Naive thymus-derived CD4-positive, alpha-beta T cell (primary cell): ENCODE data around the gene ACSF3. TPM values are rescaled to one million over a fixed set of nuclear protein-coding genes. Genes with fewer than 3 reads are reported as not detected.

Source experiments
- ATAC-seq: fragments of 150-1000 bp; cut with Tn5 transposase; 2 replicates; pipeline ENCODE4 v1.10.0; 2021; ENCODE audit warnings: mild to moderate bottlenecking, moderate library complexity
- CTCF ChIA-PET: fragments of 350-600 bp; sonication (Branson Sonifier 250); formaldehyde crosslinking; loops from one replicate; lab custom pipeline; 2021; ENCODE audit warnings: antibody characterized with exemption; lab: Charles Lee
- POLR2A ChIA-PET: fragments of 350-600 bp; sonication (Branson Sonifier 250); formaldehyde crosslinking; loops from one replicate; lab custom pipeline; 2021; ENCODE audit warnings: antibody characterized with exemption, inconsistent platforms; lab: Charles Lee
- DNase-seq, 9 donors: peaks; one replicate each; pipeline versions ENCODE4 v3.0.0 to v3.0.0-alpha.2; 2020 to 2022; ENCODE audit warnings: mixed read lengths in 1 of 9
- H3K27ac ChIP-seq: one replicate; pipeline ENCODE4 v1.7.0; 2013; ENCODE audit warnings: mild to moderate bottlenecking, low read depth, low read length, moderate library complexity
- H3K27me3 ChIP-seq, 2 donors: one replicate each; pipeline ENCODE4 v1.7.0; 2013; ENCODE audit warnings: low read length in 2 of 2, mild to moderate bottlenecking in 2 of 2, moderate library complexity in 2 of 2; ENCODE audit not compliant: control insufficient read depth in 2 of 2, insufficient read depth in 2 of 2
- H3K36me3 ChIP-seq, 3 experiments: 1 replicate in 2 of 3; 2 replicates in 1 of 3; pipeline ENCODE4 v1.7.0; 2013; ENCODE audit warnings: low read length in 3 of 3, mild to moderate bottlenecking in 3 of 3, moderate library complexity in 1 of 3; ENCODE audit not compliant: insufficient read depth in 3 of 3, control insufficient read depth in 2 of 3
- H3K4me1 ChIP-seq, 2 donors: one replicate each; pipeline ENCODE4 v1.7.0; 2013; ENCODE audit warnings: low read length in 2 of 2, mild to moderate bottlenecking in 2 of 2, moderate library complexity in 1 of 2; ENCODE audit not compliant: control insufficient read depth in 2 of 2, insufficient read depth in 2 of 2
- H3K4me3 ChIP-seq: 2 replicates; pipeline ENCODE4 v1.7.0; 2013; ENCODE audit warnings: mild to moderate bottlenecking, low read length
- H3K9me3 ChIP-seq, 3 experiments: 1 replicate in 2 of 3; 2 replicates in 1 of 3; pipeline ENCODE4 v1.7.0; 2013; ENCODE audit warnings: low read length in 3 of 3; ENCODE audit not compliant: control insufficient read depth in 2 of 3
- H3K27ac Mint-ChIP-seq, 9 donors: one replicate each; pipeline ENCODE4 v1.8.0; 2020 to 2022; ENCODE audit warnings: mixed read lengths in 9 of 9, mild to moderate bottlenecking in 8 of 9, moderate library complexity in 5 of 9, inconsistent platforms in 2 of 9
- H3K27me3 Mint-ChIP-seq, 5 donors: one replicate each; pipeline ENCODE4 v1.8.0; 2021 to 2022; ENCODE audit warnings: mixed read lengths in 5 of 5, mild to moderate bottlenecking in 1 of 5
- H3K36me3 Mint-ChIP-seq, 5 donors: one replicate each; pipeline ENCODE4 v1.8.0; 2020 to 2022; ENCODE audit warnings: mixed read lengths in 5 of 5, mild to moderate bottlenecking in 3 of 5, inconsistent platforms in 1 of 5
- H3K4me1 Mint-ChIP-seq, 7 donors: one replicate each; pipeline ENCODE4 v1.8.0; 2020 to 2022; ENCODE audit warnings: mixed read lengths in 7 of 7, mild to moderate bottlenecking in 3 of 7, inconsistent platforms in 1 of 7
- H3K4me3 Mint-ChIP-seq, 10 donors: one replicate each; pipeline ENCODE4 v1.8.0; 2020 to 2022; ENCODE audit warnings: mild to moderate bottlenecking in 10 of 10, mixed read lengths in 10 of 10, moderate library complexity in 6 of 10, inconsistent platforms in 2 of 10
- H3K9me3 Mint-ChIP-seq, 11 donors: one replicate each; pipeline ENCODE4 v1.8.0; 2020 to 2022; ENCODE audit warnings: mixed read lengths in 11 of 11, mild to moderate bottlenecking in 4 of 11, inconsistent platforms in 1 of 11, moderate library complexity in 1 of 11
- intact Hi-C, 2 donors: fragments of 100-400 bp; cut with micrococcal nuclease; formaldehyde crosslinking; loops; one replicate each; pipeline ENCODE4 v1.15.1; 2023
- polyA plus RNA-seq, 2 donors: library from polyadenylated mRNA; unstranded; fragments of 300-500 nt; fragmentation: Illumina TruSeq; gene quantifications; one replicate each; pipeline ENCODE4 v1.2.3, GENCODE V29; 2021
- total RNA-seq, 6 experiments: library from RNA in 5 of 6; stranded (reverse) in 5 of 6; gene quantifications; 1 replicate in 5 of 6; 2 replicates in 1 of 6; pipeline ENCODE4 v1.2.3 and lab custom pipeline; 2021 to 2026

ACSF3 gene
- total and polyA plus RNA-seq, 7 experiments from 2014 or later, result 26.2 to 84.1 (median 68.5) TPM

- H3K4me1 Mint-ChIP-seq, result peaks cover 0 to 3% (median 0%) of the 10 kb centered on the region in 7 donors
- Histone ChIP-seq H3K36me3 (no peaks in the 10 kb centered on the region), H3K27ac (no peak overlapping the region), H3K27me3 (no peaks in the 10 kb centered on the region), H3K4me3 (no peak overlapping the region), H3K4me1 (no peaks in the 10 kb centered on the region), H3K9me3 (no peaks in the 10 kb centered on the region)
- intact Hi-C loops, result no loop called here
- H3K9me3 Mint-ChIP-seq, result peaks cover 0 to 14% (median 0%) of the 10 kb centered on the region in 11 donors
- POLR2A ChIA-PET, result no interaction called here
- H3K4me3 Mint-ChIP-seq, result no peak overlapping the region
- H3K27me3 Mint-ChIP-seq, result no peaks in the 10 kb centered on the region
- CTCF ChIA-PET, result no interaction called here
- DNase-seq, result no peak
- peaks cover 0 to 3% (median 0%) of the 10 kb centered on the region in 5 donors for H3K36me3 Mint-ChIP-seq
- no peak for ATAC-seq
- no peak overlapping the region for H3K27ac Mint-ChIP-seq
These were observed 14.1 kb upstream of the ACSF3 start for GRCh38 chr16:89079434-89079980.

GRCh38 chr16:89080196-89080853 lies 13.3 kb upstream of the ACSF3 start:
- Mint-ChIP-seq H3K4me3 (no peak overlapping the region), H3K36me3 (peaks cover 0 to 3% (median 0%) of the 10 kb centered on the region in 5 donors), H3K9me3 (peaks cover 0 to 14% (median 0%) of the 10 kb centered on the region in 11 donors), H3K27me3 (no peaks in the 10 kb centered on the region), H3K27ac (no peak overlapping the region), H3K4me1 (peaks cover 0 to 9% (median 0%) of the 10 kb centered on the region in 7 donors)
- Histone ChIP-seq H3K27me3 (no peaks in the 10 kb centered on the region), H3K27ac (no peak overlapping the region), H3K4me3 (no peak overlapping the region), H3K9me3 (no peaks in the 10 kb centered on the region), H3K36me3 (no peaks in the 10 kb centered on the region), H3K4me1 (no peaks in the 10 kb centered on the region)
- DNase-seq, result no peak
- ATAC-seq, result no peak
- intact Hi-C loops, result no loop called here
- ChIA-PET CTCF (no interaction called here), POLR2A (no interaction called here)

- no peak overlapping the region for H3K4me3 Mint-ChIP-seq
- Histone ChIP-seq H3K9me3 (no peaks in the 10 kb centered on the region), H3K27me3 (no peaks in the 10 kb centered on the region), H3K27ac (no peak overlapping the region), H3K4me3 (no peak overlapping the region), H3K36me3 (no peaks in the 10 kb centered on the region), H3K4me1 (no peaks in the 10 kb centered on the region)
- H3K36me3 Mint-ChIP-seq, result no peaks in the 10 kb centered on the region
- ChIA-PET CTCF (no interaction called here), POLR2A (no interaction called here)
- no peaks in the 10 kb centered on the region for H3K27me3 Mint-ChIP-seq
- ATAC-seq (no peak), DNase-seq (no peak)
- H3K27ac Mint-ChIP-seq, result peak overlapping the region in 1 of 9 donors; percentile 45
- H3K4me1 Mint-ChIP-seq, result peaks cover 0 to 9% (median 0%) of the 10 kb centered on the region in 7 donors
- H3K9me3 Mint-ChIP-seq, result peaks cover 0 to 3% (median 0%) of the 10 kb centered on the region in 11 donors
- intact Hi-C loops, result no loop called here
These were observed 12.1 kb upstream of the ACSF3 start for GRCh38 chr16:89081556-89081955.

- CTCF ChIA-PET, result no interaction called here
- Mint-ChIP-seq H3K27ac (peak overlapping the region in 5 of 9 donors; percentile 45 to 83 (median 76)), H3K9me3 (peaks cover 0 to 3% (median 0%) of the 10 kb centered on the region in 11 donors), H3K27me3 (peaks cover 0 to 5% (median 0%) of the 10 kb centered on the region in 5 donors), H3K36me3 (no peaks in the 10 kb centered on the region), H3K4me1 (peaks cover 0 to 9% (median 0%) of the 10 kb centered on the region in 7 donors), H3K4me3 (peak overlapping the region in 6 of 10 donors; percentile 5 to 61 (median 32))
- Histone ChIP-seq H3K27me3 (peaks cover 0 to 3% of the 10 kb centered on the region in 2 donors), H3K36me3 (no peaks in the 10 kb centered on the region), H3K9me3 (no peaks in the 10 kb centered on the region), H3K4me1 (no peaks in the 10 kb centered on the region), H3K4me3 (no peak overlapping the region), H3K27ac (no peak overlapping the region)
- POLR2A ChIA-PET, result interaction anchor here (0.6 to 1.1 kb wide), 3 partner anchors 8 to 12 kb away, joined by 3 to 4 read pairs (median 3); partner anchors contain the start of gene ACSF3
- ATAC-seq (no peak), DNase-seq (peak in 1 of 9 donors; percentile 22)
- intact Hi-C loops, result no loop called here
These were observed 9.2 kb upstream of the ACSF3 start for GRCh38 chr16:89084411-89084810.

GRCh38 chr16:89084814-89085612 lies 8.6 kb upstream of the ACSF3 start:
- Mint-ChIP-seq H3K4me1 (peaks cover 0 to 9% (median 0%) of the 10 kb centered on the region in 7 donors), H3K27me3 (peaks cover 0 to 7% (median 0%) of the 10 kb centered on the region in 5 donors), H3K27ac (peak overlapping the region in 4 of 9 donors; percentile 45 to 83 (median 75)), H3K4me3 (peak overlapping the region in 2 of 10 donors; percentile 55 to 61), H3K9me3 (peaks cover 0 to 3% (median 0%) of the 10 kb centered on the region in 11 donors), H3K36me3 (no peaks in the 10 kb centered on the region)
- Histone ChIP-seq H3K4me3 (no peak overlapping the region), H3K27me3 (peaks cover 0 to 3% of the 10 kb centered on the region in 2 donors), H3K27ac (no peak overlapping the region), H3K36me3 (no peaks in the 10 kb centered on the region), H3K4me1 (no peaks in the 10 kb centered on the region), H3K9me3 (no peaks in the 10 kb centered on the region)
- POLR2A ChIA-PET, result interaction anchor here (1.0 to 1.4 kb wide), 3 partner anchors 9 to 31 kb away, joined by 3 read pairs; partner anchors contain the start of gene ACSF3
- CTCF ChIA-PET, result no interaction called here
- ATAC-seq (no peak), DNase-seq (no peak)
- intact Hi-C loops, result no loop called here

- no peak overlapping the region for H3K27ac ChIP-seq
- H3K27ac Mint-ChIP-seq, result no peak overlapping the region
- DNase-seq (no peak), ATAC-seq (no peak)
- no peak overlapping the region for H3K4me3 ChIP-seq
- H3K4me3 Mint-ChIP-seq, result no peak overlapping the region
- no peaks in the 10 kb centered on the region for H3K36me3 Mint-ChIP-seq
- H3K4me1 Mint-ChIP-seq, result peaks cover 0 to 9% (median 0%) of the 10 kb centered on the region in 7 donors
- peaks cover 0 to 7% (median 3%) of the 10 kb centered on the region in 5 donors for H3K27me3 Mint-ChIP-seq
- H3K9me3 Mint-ChIP-seq, result peaks cover 0 to 3% (median 0%) of the 10 kb centered on the region in 11 donors
- intact Hi-C loops, result no loop called here
- H3K9me3 ChIP-seq, result no peaks in the 10 kb centered on the region
- POLR2A ChIA-PET, result interaction anchor here (0.5 to 1.4 kb wide), 2 partner anchors 30 to 94 kb away, joined by 3 read pairs; no protein-coding TSS in a partner anchor
- CTCF ChIA-PET, result no interaction called here
- peaks cover 0 to 3% of the 10 kb centered on the region in 2 donors for H3K27me3 ChIP-seq
- H3K36me3 ChIP-seq, result no peaks in the 10 kb centered on the region
- no peaks in the 10 kb centered on the region for H3K4me1 ChIP-seq
These were observed 7.9 kb upstream of the ACSF3 start for GRCh38 chr16:89085755-89086154.
